Activated T-cell treated with anti-CD3 and anti-CD28 coated beads for 48 hours (primary cell): ENCODE measurements around the gene MTAP.

Experiments used
- DNase-seq: peaks from one replicate; pipeline ENCODE4 v3.0.0-alpha.2; 2020; ENCODE audit warnings: low read depth

Gene MTAP

DNA sequence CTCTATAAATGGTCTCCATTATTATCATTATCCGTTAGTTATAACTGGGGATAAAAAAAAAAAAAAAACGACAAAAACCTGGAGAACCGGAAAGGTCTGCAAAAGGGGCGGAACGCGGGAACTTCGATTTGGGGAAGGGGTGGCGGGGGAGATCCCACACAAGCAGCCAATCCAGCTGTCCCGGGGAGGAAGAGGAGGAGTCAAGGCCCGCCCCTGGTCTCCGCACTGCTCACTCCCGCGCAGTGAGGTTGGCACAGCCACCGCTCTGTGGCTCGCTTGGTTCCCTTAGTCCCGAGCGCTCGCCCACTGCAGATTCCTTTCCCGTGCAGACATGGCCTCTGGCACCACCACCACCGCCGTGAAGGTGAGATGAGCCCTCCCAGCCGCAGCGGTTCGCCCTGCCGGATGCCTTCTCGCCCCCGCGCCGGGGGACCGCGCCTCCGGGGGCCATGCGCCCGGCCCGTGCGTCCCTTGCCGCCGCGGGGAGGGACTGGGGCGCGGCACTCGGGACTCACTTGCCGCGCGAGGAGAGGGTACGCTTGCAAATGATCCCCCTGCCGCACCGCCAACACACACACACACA lies at the start of gene MTAP:
Gene MTAP (plus strand): TSS at position 219 of the 583 bp plus-strand sequence. CDS start 113 bp downstream, at position 332.
- peak; percentile 70 for DNase-seq

DNA sequence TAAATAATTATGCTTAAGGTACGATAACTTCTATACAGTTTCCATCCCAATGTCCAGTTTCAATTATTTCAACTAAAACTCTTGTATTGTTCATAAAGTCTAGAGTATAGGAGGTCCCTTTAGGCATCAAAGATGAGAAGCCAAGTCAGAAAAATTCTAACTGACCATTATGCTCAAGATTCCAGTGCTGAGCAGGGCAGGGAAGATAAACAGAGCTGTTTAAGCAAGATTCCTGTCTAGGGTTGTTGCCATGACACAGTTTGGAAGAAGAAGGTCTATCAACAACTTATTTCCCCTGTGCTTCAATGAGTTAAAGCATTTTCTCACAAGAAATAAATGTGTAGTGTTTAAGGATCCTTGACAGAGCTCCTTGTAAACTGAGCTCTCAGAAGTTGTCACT lies 48.9 kb upstream of the MTAP start:
- no peak for DNase-seq

DNA sequence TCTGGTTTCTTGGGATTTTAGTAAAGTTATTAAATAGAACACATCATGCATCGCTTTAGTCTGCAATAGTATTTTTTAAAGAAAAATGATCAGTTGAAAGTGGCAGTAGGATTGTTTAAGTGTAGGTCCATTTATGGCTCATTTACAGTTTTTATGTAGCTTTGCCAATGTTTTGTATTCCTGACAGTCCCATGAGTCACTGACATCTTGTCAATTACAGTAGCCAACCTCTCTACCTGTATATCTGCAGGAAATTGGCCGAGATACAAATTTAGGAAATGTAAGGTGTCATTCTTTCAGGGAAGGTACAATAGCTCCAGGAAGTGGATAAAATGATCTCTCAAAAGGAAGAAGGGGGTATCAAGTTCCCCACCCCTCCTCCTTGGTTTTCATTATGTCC lies 47.7 kb upstream of the MTAP start:
- no peak for DNase-seq

DNA sequence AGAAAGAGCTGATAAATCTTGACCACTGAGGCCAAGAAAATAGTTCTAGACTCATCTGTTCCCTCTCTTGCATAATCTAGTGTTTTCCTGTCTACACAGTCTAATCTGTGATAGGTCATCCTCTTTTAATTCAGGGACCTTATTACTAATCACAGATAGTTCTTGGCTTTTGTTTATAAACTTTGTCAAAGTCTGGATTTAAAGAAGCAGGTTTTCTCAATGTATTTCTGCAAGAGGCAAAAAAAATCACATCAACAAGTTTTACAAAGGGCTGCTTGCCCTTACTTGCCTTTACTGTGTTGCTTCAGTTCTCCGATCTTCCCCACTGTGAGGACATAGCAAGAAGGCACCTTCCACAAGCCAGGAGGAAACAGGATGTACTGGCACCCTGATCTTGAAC lies 43.9 kb upstream of the MTAP start:
- DNase-seq = no peak

DNA sequence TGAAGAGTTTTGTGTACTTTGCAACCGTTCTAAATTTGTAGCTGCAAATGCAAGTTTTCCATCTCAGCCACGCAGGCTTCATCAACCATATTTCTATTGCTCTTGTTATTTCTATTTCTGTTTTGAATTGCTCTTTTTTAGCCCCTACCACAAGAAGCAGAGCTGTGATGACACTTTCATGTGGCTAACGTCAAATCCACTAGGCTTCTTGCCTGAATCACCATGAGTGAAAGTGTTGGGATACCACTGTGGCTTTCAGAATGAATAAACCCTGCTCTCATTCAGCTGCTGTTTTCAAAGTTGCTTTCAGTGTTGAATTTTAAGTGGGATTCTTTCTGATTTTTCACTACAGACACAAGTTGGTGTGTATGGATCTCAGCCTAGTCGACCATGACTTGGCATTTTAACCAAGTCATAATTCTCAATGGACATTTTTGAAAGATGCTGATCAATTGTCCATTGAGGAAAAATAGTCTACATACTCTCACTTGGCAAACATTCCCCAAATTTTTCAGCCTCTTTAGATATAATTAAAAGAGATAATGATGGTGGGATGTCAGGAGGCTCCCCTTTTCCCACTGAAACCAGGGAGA lies 41.0 kb upstream of the MTAP start:
- DNase-seq = peak; percentile 5

DNA sequence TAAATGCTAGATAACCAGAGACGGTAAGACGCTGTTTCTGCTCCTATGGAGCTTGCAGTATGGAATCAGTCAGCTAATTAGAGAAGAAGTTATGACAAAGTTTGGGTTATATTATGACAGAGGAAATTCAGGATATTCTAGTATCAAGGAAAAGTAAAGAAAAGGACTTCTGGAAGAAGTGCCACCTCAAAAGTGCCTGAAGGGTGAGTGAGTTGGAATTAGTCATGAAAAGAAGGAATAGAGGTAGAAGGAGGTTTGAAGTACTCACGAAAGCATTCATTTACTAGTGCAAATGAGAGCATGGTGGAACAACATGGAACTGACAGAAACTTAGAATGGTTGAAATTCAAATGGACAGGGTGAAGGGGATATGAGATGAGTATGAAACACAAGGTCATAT lies 40.4 kb upstream of the MTAP start:
- DNase-seq = no peak

DNA sequence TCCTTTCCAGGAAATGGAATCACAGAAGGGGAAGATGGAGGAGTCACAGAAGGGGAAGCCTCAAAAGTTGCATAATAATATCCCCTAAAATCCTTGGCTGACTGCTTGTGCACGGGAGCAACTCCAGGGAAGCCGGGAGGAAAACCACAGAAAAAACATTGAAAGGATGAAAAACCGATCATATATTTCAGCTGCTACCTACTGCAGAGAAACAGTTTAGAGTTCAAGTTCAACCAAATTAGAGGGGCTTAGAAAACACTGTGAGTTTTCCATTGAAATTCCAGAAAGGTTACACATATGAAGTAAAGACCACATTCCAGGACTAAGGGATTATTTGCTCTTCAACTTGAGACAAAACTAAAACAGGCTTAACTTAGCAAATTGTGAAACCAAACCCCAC lies 37.6 kb upstream of the MTAP start:
- no peak for DNase-seq

DNA sequence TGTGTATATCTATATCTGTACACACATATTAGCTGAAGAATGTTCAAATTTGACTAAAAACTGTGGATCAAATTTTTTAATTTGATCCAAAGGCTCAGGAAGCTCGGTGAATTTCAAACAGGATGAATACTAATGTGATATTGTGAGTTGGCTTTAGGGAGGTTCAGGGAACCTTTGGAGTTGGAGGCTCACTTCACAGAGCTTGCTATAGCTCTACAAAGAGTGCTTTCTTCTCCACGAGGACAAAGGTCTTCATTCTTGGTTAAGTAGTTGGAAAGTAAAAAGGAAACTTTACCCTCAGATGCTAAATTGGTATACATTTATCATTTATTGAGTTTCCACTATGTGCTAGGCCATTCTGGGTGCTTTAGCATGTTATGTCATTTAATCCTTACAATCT lies 36.3 kb upstream of the MTAP start:
- no peak for DNase-seq

DNA sequence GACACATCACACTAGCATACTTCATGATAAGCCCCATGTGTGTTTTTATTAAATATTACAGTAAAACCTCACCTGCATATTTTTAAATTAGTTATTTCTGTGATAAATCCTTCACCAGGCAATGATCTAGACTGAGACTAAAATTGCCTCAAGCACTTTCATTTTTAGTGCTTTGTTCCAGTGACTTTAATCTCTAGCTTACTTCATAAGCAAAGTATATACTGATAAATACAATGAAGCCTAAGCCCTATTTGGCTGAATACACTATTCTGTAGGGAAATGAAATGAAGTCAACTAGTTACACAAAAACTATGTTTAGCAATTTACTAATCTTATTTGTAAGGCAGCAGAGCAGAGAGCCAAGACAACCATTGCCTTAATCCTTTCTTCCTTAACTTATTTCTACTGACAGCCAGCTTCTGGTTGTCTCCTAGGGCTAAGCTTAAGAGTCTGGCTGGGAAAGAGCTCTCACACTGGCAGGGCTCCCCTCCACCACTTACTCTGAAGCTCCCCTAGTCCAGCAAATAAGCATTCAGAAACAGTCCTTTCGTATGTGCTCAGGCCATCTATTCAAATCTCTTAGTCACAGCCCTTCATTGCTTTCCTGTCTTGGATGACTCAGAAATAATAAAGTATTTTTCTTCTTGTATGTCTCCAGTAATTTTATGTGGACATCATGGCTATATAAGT lies 31.4 kb upstream of the MTAP start:
- no peak for DNase-seq

DNA sequence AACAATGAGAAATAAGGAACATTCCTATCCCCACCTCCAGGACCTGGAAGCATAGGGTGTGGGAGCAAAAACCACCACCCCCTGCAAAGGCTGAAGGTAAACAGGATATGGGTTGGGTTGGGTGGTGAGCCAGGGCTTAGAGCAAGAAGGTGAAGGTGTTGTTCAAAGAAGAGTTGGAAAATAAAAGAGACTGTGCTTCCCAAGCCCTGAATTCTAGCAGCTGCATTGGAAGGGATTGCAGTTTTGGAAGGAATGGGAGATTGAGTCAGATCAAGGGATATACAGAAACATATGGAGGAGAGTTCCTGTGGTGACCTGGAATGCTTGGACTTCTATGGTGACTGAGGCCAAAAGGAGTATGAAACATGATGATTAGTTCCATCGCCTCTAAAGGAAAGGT lies 24.7 kb upstream of the MTAP start:
- DNase-seq = no peak

DNA sequence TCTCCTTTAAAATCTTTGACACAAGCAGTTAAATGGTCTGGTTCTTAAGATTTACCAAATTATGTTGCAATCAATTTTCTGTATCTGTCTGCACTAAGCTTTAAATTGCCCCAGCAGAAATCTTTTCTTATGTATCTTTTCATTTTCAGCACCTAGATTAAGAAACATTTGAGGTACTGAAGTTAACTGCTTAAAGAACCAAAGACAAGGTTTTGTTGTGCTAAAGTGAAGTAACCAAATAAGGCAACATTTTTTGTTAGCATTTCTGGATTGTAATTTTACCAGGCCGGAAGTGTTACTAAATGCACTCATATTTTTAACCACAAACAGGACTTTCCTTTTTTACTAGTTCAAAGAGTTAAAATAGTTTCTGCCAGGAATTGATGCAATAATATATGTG lies 24.1 kb upstream of the MTAP start:
- DNase-seq = no peak

DNA sequence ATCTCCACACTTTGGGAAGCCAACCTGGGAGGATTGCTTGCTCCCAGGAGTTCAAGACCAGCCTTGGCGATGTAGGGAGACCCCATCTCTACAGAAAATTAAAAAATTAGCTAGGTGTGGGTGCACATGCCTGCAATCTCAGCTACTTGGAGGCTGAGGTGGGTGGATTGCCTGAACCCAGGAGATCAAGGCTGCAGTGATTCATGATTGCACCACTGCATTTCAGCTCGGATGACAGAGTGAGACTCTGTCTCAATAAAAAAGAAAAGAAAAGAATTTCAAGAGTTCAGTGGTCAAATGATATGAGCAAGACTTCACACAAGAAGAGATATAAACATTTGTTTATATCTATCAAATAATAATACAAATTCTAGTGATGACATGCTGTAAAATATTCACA lies 23.0 kb upstream of the MTAP start:
- DNase-seq = no peak

DNA sequence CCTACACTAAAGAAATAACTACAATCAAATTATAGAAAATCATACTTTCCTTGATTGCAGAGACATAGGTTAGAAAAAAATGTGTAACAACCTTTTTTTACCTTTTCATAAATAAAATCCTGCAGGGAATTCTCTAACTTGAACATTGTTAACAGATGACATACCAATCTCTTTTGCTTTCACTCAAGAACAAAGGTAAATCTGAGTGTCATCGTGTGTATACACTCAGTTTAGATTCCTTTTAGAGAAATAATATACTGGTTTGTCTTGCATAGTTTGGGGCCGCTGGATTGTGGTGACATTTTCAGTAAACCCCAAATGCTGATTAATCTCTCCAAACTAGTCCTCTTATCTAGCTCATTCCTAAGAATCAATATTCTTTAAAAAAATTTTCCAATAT lies 20.8 kb upstream of the MTAP start:
- DNase-seq = no peak

DNA sequence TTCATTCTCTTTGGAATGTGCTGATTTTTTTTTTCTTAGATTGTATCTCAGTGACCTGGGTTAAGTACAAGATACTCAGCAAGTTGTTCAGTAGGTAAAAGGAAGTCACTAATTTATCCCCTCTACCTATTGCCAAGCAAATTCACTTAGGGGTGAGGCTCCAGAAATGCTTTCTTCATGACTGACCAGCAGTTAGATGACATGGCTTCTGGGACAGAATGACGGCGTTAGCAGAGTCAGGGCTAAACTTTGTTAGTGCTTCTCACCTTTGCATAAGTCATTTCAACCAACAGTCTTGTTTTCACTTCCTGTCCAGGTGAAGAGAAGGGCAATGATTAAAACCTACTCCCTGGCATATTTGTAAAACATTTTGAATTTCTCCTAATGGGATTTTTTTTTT lies 20.2 kb upstream of the MTAP start:
- DNase-seq = no peak

DNA sequence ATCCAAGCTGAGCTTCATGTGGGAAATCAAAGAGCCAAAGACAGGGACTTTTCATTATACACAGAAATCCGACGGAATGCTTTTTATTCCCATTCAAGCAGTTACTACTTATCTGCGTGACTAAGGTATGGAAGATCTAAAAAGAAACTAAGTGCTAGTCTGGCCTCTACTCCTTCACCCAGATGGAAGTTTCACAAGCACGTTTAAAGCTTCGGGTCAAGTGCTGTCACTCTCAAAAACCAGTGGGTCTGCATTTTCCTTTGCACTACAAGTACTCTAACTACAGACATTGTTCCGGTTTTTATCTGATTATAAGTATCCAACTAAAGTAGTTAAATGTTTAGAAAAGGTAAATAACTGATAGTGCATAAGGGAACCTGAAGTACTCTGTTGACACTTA lies 13.7 kb upstream of the MTAP start:
- DNase-seq = no peak

DNA sequence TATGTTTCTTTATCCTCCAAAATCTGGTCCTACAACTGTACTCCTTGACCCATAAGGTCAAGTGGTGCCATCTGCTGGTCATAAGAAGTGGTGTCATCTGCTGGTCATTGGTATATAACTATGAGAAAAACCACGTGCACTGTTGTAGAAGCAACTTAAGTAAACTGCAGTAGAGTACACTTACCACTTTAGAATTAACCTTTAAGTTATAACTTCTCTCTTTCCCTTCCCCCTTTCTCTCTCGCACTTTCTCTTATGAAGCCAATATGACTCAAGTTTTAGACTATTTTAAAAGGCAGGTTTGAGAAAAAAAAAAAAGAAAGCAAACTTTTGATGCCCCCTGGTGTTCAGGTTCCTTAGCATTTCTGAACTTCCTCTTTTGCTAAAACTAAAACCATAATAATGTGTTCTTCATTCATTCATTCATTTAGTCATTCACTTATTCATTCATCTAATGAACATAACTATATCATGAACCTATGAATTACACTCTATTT lies 12.8 kb upstream of the MTAP start:
- no peak for DNase-seq

DNA sequence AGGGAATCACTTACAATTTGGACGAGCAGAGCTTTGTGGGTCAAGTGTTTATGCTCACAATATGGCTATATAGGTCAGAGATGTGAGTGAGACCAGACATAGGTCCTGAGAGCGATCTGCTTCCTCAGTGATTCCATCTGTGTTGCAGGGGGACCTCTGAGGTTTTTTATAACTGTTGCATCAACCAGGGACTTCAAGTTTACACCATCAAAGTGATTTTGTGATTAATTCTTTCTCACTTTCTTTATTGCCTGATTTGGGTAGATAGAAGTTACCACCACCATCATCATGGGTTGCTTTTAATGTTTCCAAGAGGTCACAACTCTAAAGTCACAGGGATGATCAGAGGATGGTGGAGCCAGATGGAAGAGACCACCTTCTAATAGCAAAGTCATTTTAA lies 7.0 kb upstream of the MTAP start:
- no peak for DNase-seq

DNA sequence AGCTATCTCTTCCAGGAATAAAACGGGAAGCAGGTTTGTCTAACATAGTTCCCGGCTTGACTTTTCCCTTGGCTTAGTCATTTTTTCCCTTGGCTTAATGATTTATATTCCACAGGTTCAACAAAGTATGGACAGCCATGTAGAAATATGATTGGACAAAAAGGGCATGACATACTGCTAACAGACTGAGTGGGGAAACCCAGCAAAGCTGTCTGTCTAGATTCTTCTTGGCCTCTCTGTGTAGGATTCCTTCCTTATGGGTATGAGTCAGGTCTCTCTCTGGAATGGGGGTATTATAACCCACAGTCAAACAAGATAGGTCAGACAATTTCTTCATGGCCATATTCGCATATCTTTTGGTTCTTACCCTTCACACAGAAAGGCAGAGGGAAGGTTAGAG lies 5.7 kb upstream of the MTAP start:
- DNase-seq = no peak

DNA sequence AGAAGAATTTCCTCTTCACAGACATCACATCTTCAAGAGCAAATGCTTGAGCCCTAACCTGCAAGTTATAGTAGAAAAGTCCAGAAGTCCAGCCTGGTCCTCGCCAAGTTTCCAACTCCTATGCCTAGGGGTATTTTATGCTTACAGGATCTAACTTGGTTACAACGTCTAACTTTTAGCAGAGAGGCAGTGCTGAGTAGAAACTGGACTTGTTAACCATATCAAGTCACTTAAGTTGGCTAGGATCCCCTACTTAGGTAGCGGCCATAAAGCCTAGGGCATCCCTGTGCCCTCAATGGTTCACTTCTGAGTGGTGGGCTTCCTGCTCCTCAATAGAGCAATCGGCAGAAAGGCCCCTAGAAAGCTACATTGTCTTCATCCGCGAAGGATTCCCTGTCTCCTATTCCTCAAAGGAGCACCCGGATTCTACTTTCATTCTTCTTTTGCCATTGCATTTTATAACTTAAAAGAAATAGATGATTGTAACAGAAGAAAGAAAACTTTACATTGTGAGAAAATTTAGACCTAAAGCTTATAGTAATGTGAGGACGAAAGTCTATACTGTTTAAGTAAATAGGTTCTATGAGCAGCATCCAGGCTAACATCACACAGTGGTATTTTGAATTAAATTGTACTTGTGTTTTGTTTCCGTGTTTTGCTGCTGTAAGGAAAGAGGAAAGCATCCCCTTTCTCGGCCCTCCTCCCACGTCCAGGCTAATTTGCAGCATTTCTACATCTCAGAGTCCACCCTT lies 1.3 kb upstream of the MTAP start:
- no peak for DNase-seq

DNA sequence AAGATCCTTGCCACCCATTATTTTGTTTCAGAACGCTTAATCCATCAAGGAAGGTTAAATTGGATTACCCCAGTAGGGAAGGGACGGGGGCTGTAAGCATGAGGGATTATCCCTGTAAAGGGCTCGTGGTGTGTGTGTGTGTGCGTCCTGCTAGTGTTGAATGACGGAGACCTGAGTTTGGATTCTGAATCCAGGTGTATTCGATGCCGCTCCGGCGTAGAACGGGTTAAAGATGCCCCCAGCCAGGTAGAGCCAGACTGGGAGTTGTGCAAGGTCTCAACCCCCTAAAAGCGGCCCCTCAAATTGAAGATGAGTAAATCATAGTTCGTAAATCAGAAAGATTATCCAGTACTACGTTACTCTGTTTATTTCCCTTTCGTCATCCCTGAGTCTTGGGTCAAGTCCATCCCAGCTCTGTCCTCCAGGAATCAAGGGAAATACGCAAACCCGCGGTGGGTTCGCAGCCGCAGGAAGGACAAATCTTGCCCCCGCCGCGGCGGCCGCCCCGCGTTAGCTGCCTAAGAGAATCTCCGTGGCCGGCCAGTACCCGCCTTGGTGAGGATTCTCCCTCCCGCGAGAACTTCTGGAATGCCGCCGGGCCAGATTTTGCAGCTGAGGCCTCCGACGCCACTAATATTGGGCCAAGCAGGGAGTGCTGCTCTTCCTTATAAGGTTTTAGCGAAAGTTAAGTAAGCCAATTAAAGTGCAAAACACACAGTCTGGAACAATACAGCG lies 586 bp upstream of the MTAP start:
- no peak for DNase-seq

DNA sequence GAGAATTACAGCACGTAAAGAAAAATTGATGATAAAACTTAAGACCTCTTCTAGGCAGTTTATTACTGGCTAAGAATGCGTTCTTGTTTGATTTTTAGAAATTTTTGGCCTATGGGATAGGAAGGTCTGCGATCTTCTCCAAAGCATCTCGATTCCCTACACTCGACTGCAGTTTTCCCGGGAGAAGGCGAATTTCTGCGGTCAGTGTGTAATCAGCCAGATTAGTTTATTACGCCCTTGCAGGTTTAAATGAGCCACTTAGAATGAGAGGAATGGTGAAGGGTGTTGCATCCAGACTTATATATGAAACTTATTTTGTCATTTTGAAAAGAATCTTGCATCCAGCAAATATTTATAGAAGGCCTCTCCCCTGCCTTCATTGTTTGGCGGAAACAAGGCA lies 1.2 kb downstream of the MTAP start:
- DNase-seq = no peak

DNA sequence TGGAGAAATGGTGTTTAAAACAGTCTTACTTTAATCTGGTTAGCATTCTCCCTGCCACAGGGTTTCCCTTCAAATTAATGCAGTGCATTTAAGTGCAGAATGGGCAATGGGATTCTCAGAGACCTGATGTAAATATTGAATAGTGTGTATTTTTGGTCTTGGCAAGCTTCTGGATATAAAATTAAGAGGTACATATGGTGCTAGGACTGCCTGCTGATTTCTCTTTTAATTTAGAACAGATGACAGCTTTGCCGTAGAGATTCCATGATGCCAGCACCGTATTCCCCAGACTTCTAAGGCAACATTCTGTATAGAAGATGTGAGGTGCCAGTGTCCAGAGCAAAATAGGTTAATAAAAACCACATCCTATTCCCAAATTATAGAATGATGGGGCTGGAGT lies 1.9 kb downstream of the MTAP start:
- no peak for DNase-seq
